GM12872 (cell line): ENCODE measurements around the gene UBE4A.

Experiments
- CTCF ChIP-seq: IDR thresholded peaks from 3 replicates; pipeline ENCODE4 v1.5.1; 2011; ENCODE audit warnings: low read depth, mild to moderate bottlenecking, low read length, moderate library complexity; ENCODE audit not compliant: insufficient read depth

UBE4A gene

DNA sequence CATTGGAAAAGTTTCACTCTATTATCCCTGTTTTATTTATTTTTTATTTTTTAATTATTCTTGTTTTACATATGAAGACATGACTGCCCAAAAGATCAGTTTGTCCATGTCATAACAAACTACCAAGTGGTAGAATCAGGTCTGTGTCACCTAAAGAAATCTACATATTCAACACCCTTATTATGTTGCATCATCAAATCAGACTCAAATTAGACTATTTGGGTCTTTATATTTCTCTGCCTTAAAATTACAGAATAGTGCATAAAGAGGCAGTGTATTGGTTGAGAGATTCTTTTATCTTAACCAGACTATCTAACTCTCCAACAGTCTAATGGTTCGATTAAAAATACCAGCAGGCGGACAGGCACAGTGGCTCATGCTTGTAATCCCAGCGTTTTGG, 23.6 kb downstream of the UBE4A start:
- TF ChIP-seq CTCF = no peak

DNA sequence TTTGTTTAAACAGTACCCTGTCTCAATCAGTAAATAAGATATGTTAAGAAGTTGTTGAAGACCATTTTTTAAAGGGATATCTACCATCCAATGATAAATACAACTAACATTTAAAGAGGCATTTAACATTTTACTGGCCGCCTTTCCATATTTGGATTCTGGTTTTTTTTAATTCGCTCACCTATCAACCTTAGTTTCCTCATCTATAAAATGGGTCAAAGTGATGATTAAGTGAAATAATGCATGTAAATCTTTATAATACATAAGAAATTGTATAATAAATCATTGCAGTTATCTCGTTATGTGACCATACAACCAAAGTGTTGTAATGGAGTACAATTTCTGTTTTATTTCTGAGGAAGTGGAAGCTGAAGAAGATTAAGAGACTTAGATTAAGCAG, 24.3 kb downstream of the UBE4A start:
- no peak for TF ChIP-seq CTCF

DNA sequence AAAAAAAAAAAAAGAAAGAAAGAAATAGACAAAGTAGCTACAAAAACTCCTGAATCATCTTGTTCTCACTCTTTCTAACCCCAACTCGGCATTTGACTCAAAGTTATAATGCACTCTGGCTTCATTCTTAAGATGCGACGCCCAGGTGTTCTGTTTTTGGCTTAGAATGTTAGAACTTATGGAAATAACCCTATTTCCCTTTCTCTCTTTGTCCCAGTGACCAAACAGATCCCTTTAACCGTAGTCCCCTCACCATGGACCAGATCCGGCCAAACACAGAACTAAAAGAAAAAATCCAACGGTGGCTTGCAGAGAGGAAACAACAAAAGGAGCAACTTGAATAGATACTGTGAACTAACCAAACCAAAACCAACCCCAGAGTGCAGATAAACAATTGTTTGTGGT, 36.7 kb downstream of the UBE4A start:
- no peak for TF ChIP-seq CTCF

- no peak for TF ChIP-seq CTCF
These were observed 38.0 kb downstream of the UBE4A start for GRCh38 chr11:118397448-118397847.

GRCh38 chr11:118398791-118399559, 39.6 kb downstream of the UBE4A start:
- TF ChIP-seq CTCF = no peak

GRCh38 chr11:118401151-118401879, 41.9 kb downstream of the UBE4A start, which contains the start of gene ATP5MG:
ATP5MG (plus strand) TSS chr11:118401606; CDS start chr11:118401666, 60 bp downstream.
- TF ChIP-seq CTCF = no peak

DNA sequence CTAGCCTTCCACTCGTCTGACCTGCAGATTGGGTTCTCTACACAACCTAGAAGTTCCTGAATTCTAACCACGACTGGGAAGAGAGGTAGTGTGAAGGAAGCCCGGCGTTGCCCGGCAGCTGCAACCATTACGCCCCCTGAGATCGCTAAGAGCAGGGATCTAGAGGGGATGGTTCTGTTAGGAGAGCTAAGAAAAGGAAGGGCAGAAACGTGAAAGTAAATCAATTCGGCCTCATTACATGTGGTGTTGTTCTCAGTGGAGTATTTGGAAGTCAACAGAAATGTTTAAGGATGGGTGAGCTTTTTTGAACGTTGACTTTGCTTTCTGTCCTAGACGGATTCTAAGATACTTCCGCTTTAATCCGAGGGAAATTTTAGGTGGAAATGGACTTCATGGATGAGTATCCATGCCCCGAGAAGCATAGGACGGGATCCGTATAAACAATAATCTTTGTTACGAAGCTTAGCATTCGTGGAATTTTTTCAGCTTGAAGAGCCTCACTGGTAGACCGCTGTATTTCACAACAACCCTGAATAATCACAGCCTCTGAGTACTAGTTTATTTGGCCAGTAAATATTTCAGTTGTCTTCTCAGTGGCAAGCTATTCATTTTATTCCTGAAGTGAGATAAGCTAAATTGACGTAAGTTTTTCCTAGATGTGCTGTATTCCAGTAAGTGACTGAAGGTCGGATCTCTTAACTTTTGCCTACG, 42.6 kb downstream of the UBE4A start:
- TF ChIP-seq CTCF = no peak; the same call in 2 of the 3 replicates
